Superior temporal gyrus (tissue), 1 donor: ENCODE data around the gene FGD3.
"Not testable (repeated sequence)": the region's sequence is repeated elsewhere in the genome, so short reads cannot be mapped to it uniquely, and the experiment has no call there.

Source experiments
- DNase-seq: peaks from one replicate; pipeline ENCODE4 v3.0.0-alpha.2; 2016; ENCODE audit errors: extremely low spot score

Gene FGD3

GRCh38 chr9:93009337-93010015, 62.2 kb downstream of the FGD3 start:
- no peak for DNase-seq

GRCh38 chr9:93010056-93010455, 62.7 kb downstream of the FGD3 start:
- DNase-seq: no peak

- DNase-seq: no peak
Measured at GRCh38 chr9:93010704-93011103, 63.4 kb downstream of the FGD3 start.

- no peak for DNase-seq
Measured at GRCh38 chr9:93011114-93011513, 63.8 kb downstream of the FGD3 start.

- no peak for DNase-seq
Measured at GRCh38 chr9:93012963-93013855, 65.9 kb downstream of the FGD3 start.

- no peak for DNase-seq
Measured at GRCh38 chr9:93013856-93014582, 66.7 kb downstream of the FGD3 start.

GRCh38 chr9:93015190-93015589, 67.9 kb downstream of the FGD3 start:
- DNase-seq: not testable (repeated sequence)

GRCh38 chr9:93017621-93018020, 70.3 kb downstream of the FGD3 start:
- DNase-seq: no peak

- DNase-seq: no peak
Measured at GRCh38 chr9:93020151-93020550, 72.8 kb downstream of the FGD3 start.

GRCh38 chr9:93020771-93021670, 73.7 kb downstream of the FGD3 start:
- DNase-seq: no peak

- no peak for DNase-seq
Measured at GRCh38 chr9:93022066-93022465, 74.7 kb downstream of the FGD3 start.

GRCh38 chr9:93022721-93023520, 75.6 kb downstream of the FGD3 start:
- no peak for DNase-seq

GRCh38 chr9:93023521-93023815, 76.1 kb downstream of the FGD3 start:
- no peak for DNase-seq

GRCh38 chr9:93024646-93024910, 77.3 kb downstream of the FGD3 start:
- DNase-seq: no peak

GRCh38 chr9:93024986-93025630, 77.8 kb downstream of the FGD3 start:
- no peak for DNase-seq

- DNase-seq: no peak
Measured at GRCh38 chr9:93025736-93026135, 78.4 kb downstream of the FGD3 start.

GRCh38 chr9:93026640-93027039, 79.3 kb downstream of the FGD3 start:
- no peak for DNase-seq

- DNase-seq: no peak
Measured at GRCh38 chr9:93027750-93028149, 80.4 kb downstream of the FGD3 start.

GRCh38 chr9:93028448-93029006, 81.2 kb downstream of the FGD3 start:
- DNase-seq: no peak
